Left cardiac atrium (tissue), 4 donors: ENCODE results near the gene RREB1. TPM values are rescaled to one million over a fixed set of nuclear protein-coding genes. Genes with fewer than 3 reads are reported as not detected.
"Not testable (repeated sequence)": the region's sequence is repeated elsewhere in the genome, so short reads cannot be mapped to it uniquely, and the experiment has no call there.

Source experiments
- ATAC-seq, 2 donors: fragments of 200-7000 bp; cut with Tn5 transposase; one replicate each; pipeline ENCODE4 v1.9.1; 2020; ENCODE audit warnings: mild to moderate bottlenecking in 2 of 2, moderate library complexity in 2 of 2
- DNase-seq: peaks from one replicate; pipeline ENCODE4 v3.0.0-alpha.2; 2020
- intact Hi-C, 2 donors: fragments of 100-400 bp; cut with DNase I; formaldehyde crosslinking; loops; one replicate each; pipeline versions ENCODE4 v1.14.1 to v1.15.1; 2022 to 2023
- total RNA-seq, 2 donors: library from RNA; stranded (reverse); fragmentation: NEBNext Ultra II Directional; extraction: Animal tissue kit (Norgen Biotek cat#: 25700); gene quantifications; one replicate each; pipeline ENCODE4 v1.2.1, GENCODE V29; 2021
- donor health status: DM: no; HTN: yes; CAD: no.
- donor health status: DM: no; HTN: yes; CAD: no; lungs with severe emphysema.
- donor health status: DM: yes; HTN: yes; CAD: no.
- donor health status: Dilated cardiomyopathy.

Gene RREB1
- total RNA-seq, 2 donors from 2014 or later = 34.2 to 37.6 TPM

GRCh38 chr6:7261032-7261841 is 153.5 kb downstream of the RREB1 start:
- ATAC-seq = peak; percentile 97
- intact Hi-C loops = no loop called here
- peak; percentile 87 for DNase-seq

DNA sequence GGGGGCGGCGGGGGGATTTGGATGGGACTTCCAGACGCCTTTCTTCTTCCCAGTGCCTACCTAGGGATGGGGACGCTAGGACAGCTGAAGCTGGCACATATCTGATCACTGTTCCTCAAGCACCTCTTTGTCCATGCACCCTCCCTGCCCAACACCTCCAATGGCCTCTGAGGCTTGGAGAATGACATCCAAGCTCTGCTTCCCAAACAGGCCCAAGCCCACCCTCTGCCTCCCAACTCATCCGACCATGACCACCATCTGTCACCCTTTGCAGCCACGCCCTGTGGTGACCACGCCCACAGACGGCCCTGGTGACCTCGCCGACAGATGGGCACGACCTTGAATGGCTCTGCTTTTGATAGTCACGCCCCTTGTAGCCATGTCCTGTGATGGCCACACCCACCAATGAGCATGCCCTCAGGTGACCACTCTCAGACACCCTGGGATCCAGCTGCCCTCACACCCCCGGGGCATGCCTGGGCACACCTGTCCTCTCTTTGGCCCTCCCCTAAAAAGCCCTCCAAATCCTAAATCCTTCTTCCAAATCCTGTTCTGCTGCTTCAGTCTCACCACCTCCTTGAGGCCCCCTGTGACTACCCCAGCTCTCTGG is 154.2 kb downstream of the RREB1 start:
- ATAC-seq (peak; percentile 4 to 6), DNase-seq (peak; percentile 43)
- intact Hi-C loops = no loop called here

DNA sequence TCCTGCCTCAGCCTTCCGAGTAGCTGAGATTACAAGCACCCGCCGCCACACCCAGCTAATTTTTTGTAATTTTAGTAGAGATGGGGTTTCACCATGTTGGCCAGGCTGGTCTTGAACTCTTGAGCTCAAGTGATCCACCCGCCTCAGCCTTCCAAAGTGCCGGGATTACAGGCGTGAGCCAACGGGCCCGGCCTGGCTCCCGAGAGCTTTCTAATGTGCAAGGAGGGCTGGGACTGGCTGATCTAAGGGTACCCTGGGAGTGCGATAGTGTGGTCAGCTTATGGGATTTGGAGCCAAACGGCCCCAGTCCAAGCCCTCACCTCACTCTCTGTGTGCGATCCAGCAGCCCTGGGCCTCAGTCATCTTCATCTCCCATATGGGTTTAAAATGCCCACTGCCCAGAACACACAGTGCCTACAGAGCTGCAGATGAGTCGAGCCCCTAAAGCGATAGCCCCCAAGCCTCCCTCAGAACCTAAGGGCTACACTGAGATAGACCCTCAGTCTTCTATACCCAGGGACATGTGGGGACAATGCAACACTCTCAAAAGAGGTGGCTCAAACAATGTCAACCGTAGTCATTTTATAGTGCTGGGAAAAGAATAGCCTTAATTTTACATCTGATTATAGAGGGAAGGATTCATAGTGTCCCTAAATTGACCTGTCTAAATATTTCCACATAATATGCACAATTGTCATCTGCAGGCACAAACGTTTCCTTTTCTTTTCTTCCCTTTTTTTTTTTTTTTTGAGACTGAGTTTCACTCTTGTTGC is 155.2 kb downstream of the RREB1 start:
- intact Hi-C loops = no loop called here

GRCh38 chr6:7263519-7263805 is 155.7 kb downstream of the RREB1 start:
- DNase-seq, intact Hi-C loops, ATAC-seq: not testable (repeated sequence)

More for the DNA sequence above, 155.2 kb downstream of the RREB1 start:
- ATAC-seq = no peak
- DNase-seq = no peak

GRCh38 chr6:7264041-7264440 is 156.3 kb downstream of the RREB1 start:
- ATAC-seq = no peak

DNA sequence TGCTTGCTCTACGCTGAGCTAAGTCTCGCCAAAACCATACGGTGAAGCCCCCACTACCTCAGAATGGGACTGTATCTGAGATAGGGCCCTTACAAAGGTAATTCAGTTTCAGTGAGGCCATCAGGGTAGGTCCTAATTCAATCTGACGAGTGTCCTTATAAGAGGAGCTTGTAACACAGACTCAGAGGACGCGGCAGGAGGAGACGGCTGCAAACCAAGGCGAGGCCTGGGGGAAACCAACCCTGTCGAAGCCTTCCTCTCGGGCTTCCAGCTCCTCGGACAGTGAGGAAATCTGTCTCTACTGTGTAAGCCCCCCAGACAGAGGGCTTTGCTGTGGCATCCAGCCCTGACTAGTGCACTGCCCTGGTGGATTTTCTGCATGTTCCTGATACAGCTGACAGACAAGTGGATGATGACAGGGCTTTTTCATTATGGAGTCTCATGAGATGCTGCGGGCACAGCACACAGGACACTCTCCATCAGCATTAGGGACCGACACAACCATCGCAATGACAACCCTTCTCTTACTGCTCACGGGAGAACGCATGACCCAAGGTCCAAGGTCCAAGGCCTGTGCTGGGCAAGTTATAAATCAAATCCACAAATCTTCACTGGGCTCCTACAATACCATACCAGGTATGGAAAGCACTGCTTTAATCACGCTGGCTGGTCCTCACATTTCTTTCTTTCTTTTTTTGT is 157.1 kb downstream of the RREB1 start:
- DNase-seq (no peak), ATAC-seq (no peak)
- intact Hi-C loops = no loop called here

More at GRCh38 chr6:7264041-7264440, 156.3 kb downstream of the RREB1 start:
- intact Hi-C loops = no loop called here
- no peak for DNase-seq

GRCh38 chr6:7265385-7265726 is 157.6 kb downstream of the RREB1 start:
- intact Hi-C loops, ATAC-seq, DNase-seq: not testable (repeated sequence)

GRCh38 chr6:7267071-7267465 is 159.3 kb downstream of the RREB1 start:
- intact Hi-C loops = no loop called here
- DNase-seq (no peak), ATAC-seq (no peak)

- intact Hi-C loops = no loop called here
These were observed 159.8 kb downstream of the RREB1 start for GRCh38 chr6:7267466-7268091.

DNA sequence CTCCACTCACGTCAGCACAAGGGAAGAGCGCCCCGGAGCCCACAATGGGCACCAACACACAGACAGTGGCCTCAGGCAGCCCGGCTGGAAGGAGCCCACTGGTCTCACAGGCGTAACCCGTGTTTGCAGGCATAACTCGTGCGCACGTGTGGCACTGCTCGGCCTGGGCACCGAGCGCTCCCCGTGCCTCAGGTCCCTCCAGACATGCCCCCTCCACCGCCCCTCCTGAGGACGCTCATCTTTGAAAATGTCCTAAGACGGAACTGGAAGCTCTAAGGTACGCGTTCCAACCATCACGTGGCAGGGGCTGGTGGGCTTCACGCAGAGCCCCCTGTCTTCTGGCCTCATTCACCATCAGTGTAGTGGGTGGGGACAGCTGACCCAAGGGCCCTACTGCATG is 160.6 kb downstream of the RREB1 start:
- intact Hi-C loops = no loop called here
- no peak for ATAC-seq
- DNase-seq = no peak

More at GRCh38 chr6:7267466-7268091, 159.8 kb downstream of the RREB1 start:
- DNase-seq = peak; percentile 63
- ATAC-seq = peak; percentile 16 to 61

DNA sequence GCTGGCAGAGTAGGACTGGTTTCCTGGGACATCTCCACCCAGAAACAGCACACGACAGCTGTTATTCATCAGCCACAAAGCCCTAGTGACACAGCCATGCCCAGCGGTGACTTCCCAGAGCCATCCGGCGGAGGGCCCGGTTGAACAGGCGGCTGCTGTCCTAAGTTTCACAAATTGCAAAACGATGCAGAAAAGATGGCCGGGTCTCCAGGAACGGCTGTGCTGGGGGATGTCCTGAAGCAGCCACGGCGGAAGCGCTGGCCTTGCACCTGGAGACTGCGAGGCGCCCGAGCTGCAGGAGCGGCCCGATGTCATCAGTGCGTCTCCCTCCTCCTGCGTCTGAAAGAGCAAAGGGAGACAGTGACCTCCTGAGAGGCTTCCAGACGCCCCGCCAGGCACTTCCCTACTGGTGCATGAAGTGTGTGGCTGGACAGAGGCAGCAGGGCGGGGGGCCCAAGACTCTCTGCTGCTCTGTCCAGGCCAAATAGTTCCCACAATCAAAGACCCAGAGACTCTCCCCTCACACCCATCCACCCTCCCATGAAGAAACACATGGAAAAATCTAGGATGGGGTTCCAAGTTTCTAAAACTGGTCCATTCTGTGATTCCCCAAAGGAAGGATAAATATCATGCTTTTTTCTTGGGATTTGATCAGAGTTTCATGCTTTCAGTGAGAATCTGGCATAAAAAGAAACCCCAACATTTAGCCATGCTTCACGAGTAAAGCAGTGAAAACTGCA is 161.2 kb downstream of the RREB1 start:
- intact Hi-C loops = no loop called here
- DNase-seq (no peak), ATAC-seq (no peak)

GRCh38 chr6:7269816-7270215 is 162.1 kb downstream of the RREB1 start:
- ATAC-seq (peak in 1 of 2 donors; percentile 58), DNase-seq (no peak)
- intact Hi-C loops = loop anchor here in 1 of 2 donors (10.0 kb wide), 1 partner anchor 345 kb away; no protein-coding TSS in a partner anchor

DNA sequence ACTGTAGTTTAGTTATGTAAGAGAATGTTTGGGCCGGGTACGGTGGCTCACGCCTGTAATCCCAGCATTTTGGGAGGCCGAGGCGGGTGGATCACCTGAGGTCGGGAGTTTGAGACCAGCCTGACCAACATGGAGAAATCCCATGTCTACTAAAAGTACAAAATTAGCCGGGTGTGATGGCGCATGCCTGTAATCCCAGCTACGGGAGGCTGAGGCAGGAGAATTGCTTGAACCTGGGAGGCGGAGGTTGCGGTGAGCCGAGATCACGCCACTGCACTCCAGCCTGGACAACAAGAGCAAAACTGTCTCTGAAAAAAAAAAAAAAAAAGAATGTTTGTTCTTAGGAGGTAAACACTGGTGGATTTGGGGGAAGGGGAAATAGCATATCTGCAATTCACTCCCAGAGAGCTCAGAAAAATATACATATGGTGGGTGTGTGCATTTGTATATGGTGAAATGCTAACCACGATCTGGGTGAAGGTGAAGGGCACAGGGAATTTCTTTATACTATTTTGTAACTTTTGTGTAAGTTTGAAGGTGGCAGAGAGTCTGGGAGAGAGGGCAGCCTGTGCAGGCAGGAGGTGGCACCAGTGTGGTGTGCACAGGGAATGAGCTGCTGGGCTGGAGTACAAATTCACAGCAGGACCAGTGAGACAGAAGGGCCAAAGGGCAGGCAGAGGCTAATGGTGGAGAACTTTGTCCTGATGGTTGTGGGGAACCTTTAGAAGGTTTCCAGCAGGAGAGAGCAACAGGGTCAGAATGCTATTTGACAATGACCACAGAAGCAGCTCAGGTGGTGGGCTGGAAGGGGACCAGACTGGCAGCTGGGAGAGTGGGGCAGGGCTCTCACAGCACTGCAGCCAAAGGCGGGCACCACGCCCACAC is 162.8 kb downstream of the RREB1 start:
- ATAC-seq (peak in 1 of 2 donors; percentile 75), DNase-seq (no peak)

GRCh38 chr6:7271205-7271534 is 163.4 kb downstream of the RREB1 start:
- intact Hi-C loops = loop anchor here in 1 of 2 donors (10.0 kb wide), 1 partner anchor 344 kb away; no protein-coding TSS in a partner anchor
- ATAC-seq = no peak

More for the DNA sequence above, 162.8 kb downstream of the RREB1 start:
- intact Hi-C loops = loop anchor here in 1 of 2 donors (10.0 kb wide), 1 partner anchor 344 kb away; no protein-coding TSS in a partner anchor

GRCh38 chr6:7273709-7274108 is 165.9 kb downstream of the RREB1 start:
- no peak for ATAC-seq
- intact Hi-C loops = loop anchor here in 1 of 2 donors (10.0 kb wide), 1 partner anchor 341 kb away; no protein-coding TSS in a partner anchor
- DNase-seq = no peak

More at GRCh38 chr6:7271205-7271534, 163.4 kb downstream of the RREB1 start:
- no peak for DNase-seq

- intact Hi-C loops = loop anchor here in 1 of 2 donors (10.0 kb wide), 1 partner anchor 340 kb away; no protein-coding TSS in a partner anchor
- ATAC-seq, DNase-seq: not testable (repeated sequence)
These were observed 166.8 kb downstream of the RREB1 start for GRCh38 chr6:7274525-7274924.

- DNase-seq = no peak
- intact Hi-C loops = loop anchor here in 1 of 2 donors (10.0 kb wide), 1 partner anchor 339 kb away; no protein-coding TSS in a partner anchor
- ATAC-seq = no peak
These were observed 168.4 kb downstream of the RREB1 start for GRCh38 chr6:7276199-7276524.
